Measurements from ENCODE around the gene PRKG1.

- TF ChIP-seq EZH2 (IDR thresholded peaks at IDR 0.05; ENCODE audit: borderline replicate concordance, low read length), result no peak
- TF ChIP-seq, protein P1, sequence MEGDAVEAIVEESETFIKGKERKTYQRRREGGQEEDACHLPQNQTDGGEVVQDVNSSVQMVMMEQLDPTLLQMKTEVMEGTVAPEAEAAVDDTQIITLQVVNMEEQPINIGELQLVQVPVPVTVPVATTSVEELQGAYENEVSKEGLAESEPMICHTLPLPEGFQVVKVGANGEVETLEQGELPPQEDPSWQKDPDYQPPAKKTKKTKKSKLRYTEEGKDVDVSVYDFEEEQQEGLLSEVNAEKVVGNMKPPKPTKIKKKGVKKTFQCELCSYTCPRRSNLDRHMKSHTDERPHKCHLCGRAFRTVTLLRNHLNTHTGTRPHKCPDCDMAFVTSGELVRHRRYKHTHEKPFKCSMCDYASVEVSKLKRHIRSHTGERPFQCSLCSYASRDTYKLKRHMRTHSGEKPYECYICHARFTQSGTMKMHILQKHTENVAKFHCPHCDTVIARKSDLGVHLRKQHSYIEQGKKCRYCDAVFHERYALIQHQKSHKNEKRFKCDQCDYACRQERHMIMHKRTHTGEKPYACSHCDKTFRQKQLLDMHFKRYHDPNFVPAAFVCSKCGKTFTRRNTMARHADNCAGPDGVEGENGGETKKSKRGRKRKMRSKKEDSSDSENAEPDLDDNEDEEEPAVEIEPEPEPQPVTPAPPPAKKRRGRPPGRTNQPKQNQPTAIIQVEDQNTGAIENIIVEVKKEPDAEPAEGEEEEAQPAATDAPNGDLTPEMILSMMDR (conservative IDR thresholded peaks at IDR 0.05 in 1 of 2, IDR thresholded peaks at IDR 0.05 in 1 of 2; ENCODE audit: extremely low read depth in 1 of 2, insufficient read depth in 1 of 2, low read depth in 1 of 2, low read length in 2 of 2), result no peak
Observed at GRCh38 chr10:52066383-52066782, 992.1 kb downstream of the PRKG1 start.
